ENCODE measurements around the gene ATG9B. TPM values are rescaled to one million over a fixed set of nuclear protein-coding genes. Genes with fewer than 3 reads are reported as not detected.
A peak's percentile ranks its signal among the peaks of the same experiment; 100 is the strongest.

ATG9B gene
- total RNA-seq, 4 donors from 2014 or later, result 0.42 TPM; not detected in 3

DNA sequence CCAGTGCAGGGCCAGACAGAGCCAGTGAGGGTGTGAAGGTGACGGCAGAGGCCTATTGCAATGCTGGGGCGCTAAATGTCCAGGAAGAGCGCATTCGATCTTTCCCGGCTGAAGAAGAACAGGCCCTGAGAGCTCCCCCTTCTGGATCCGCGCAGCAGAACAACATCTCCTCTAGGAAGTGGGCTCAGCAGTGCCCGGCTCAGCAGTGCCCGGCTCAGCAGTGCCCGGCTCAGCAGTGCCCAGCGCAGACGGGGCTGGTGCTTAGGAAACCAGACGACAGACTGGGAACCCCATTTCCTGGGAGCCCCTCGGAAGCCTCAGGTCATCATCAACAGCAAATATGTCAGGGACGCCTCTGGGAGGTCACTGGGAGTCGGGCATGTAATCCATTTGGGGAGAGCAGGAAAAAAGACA lies 38.2 kb downstream of the ATG9B start:
- H3K36me3 ChIP-seq, result no peaks in the 10 kb centered on the region
- peaks cover 0 to 5% (median 0%) of the 10 kb centered on the region in 4 donors for H3K27me3 ChIP-seq
- no peak overlapping the region for H3K4me3 ChIP-seq
- H3K4me1 ChIP-seq, result peaks cover 25 to 34% (median 31%) of the 10 kb centered on the region in 4 donors
- TF ChIP-seq, protein P1, sequence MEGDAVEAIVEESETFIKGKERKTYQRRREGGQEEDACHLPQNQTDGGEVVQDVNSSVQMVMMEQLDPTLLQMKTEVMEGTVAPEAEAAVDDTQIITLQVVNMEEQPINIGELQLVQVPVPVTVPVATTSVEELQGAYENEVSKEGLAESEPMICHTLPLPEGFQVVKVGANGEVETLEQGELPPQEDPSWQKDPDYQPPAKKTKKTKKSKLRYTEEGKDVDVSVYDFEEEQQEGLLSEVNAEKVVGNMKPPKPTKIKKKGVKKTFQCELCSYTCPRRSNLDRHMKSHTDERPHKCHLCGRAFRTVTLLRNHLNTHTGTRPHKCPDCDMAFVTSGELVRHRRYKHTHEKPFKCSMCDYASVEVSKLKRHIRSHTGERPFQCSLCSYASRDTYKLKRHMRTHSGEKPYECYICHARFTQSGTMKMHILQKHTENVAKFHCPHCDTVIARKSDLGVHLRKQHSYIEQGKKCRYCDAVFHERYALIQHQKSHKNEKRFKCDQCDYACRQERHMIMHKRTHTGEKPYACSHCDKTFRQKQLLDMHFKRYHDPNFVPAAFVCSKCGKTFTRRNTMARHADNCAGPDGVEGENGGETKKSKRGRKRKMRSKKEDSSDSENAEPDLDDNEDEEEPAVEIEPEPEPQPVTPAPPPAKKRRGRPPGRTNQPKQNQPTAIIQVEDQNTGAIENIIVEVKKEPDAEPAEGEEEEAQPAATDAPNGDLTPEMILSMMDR (IDR thresholded peaks at IDR 0.05), result peak; percentile 60 to 83 (median 62)
- no peak for TF ChIP-seq POLR2A (IDR thresholded peaks at IDR 0.05; ENCODE audit: low read depth)
- no peak for TF ChIP-seq EP300 (IDR thresholded peaks at IDR 0.05)
- peak in 1 of 2 donors; percentile 16 for TF ChIP-seq POLR2AphosphoS5 (IDR thresholded peaks at IDR 0.05)
- H3K27ac ChIP-seq (replicated peaks in 1 of 4), result no peak overlapping the region
- peaks cover 0 to 10% (median 3%) of the 10 kb centered on the region in 4 donors for H3K9me3 ChIP-seq
- DNase-seq (ENCODE audit: extremely low spot score), result no peak
- 14% methylated on average over 7 of the region's 16 CpGs for WGBS
- intact Hi-C loops (cut with DNase I), result loop anchor here (2.0 to 10.0 kb wide), 2 partner anchors 23 to 211 kb away; no protein-coding TSS in a partner anchor

DNA sequence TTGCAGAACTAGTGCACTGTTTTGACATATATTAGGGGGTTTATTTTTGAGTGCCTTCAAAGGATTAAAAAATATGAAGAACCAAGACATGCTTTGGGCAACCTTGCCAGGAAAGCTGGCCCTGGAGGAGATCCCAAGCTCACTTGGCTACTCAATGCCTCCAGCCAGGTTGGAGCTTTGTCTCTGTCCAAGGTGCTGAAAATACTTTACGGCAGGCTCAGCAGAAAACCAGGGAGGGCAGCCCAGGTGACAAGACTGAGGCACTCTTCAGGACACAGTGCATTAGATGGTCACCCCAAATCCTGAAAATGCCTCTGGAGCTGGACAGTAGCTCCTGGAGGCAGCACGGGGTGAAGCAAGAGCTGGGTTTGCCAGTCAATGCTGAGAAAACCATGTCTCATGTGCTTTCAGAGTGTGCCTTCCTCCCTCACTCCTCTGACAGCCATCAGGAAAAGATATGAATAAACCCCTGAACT lies 40.4 kb downstream of the ATG9B start:
- no peaks in the 10 kb centered on the region for H3K9me3 ChIP-seq
- no peak for TF ChIP-seq EP300 (IDR thresholded peaks at IDR 0.05)
- TF ChIP-seq, protein P1 (IDR thresholded peaks at IDR 0.05), result no peak
- no peak for TF ChIP-seq POLR2AphosphoS5 (IDR thresholded peaks at IDR 0.05)
- TF ChIP-seq POLR2A (IDR thresholded peaks at IDR 0.05; ENCODE audit: low read depth), result no peak
- no peak overlapping the region for H3K4me3 ChIP-seq
- DNase-seq (ENCODE audit: extremely low spot score), result no peak
- intact Hi-C loops (cut with DNase I), result loop anchor here (10.0 kb wide), 1 partner anchor 209 kb away; no protein-coding TSS in a partner anchor
- peaks cover 19 to 37% (median 35%) of the 10 kb centered on the region in 4 donors for H3K4me1 ChIP-seq
- H3K27me3 ChIP-seq, result peaks cover 0 to 10% (median 1%) of the 10 kb centered on the region in 4 donors
- no peak overlapping the region for H3K27ac ChIP-seq (replicated peaks in 1 of 4)
- no peaks in the 10 kb centered on the region for H3K36me3 ChIP-seq
- WGBS, result 0% methylated on average over 2 of the region's 2 CpGs

DNA sequence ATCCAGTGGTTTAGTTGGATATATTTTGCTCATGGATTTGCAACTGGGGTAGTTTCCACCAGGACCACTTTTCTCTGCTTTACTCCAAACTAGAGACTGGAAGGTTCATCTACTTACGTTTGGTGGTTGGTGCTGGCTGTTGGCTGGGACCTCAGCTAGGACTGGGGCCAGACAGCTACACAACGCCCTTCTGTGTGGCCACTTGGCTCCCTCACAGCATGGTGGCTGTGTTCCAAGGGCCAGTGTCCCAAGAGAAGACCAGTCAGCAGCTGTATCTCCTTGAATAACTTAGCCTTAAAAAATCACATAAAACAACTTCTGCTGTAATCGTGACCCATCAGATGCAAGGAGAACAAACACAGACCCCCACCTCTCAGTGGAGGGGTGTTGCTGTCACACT lies 41.9 kb downstream of the ATG9B start:
- Histone ChIP-seq H3K27ac (replicated peaks in 1 of 4) (no peak overlapping the region), H3K36me3 (no peaks in the 10 kb centered on the region), H3K27me3 (peaks cover 0 to 15% (median 2%) of the 10 kb centered on the region in 4 donors), H3K9me3 (no peaks in the 10 kb centered on the region), H3K4me3 (no peak overlapping the region), H3K4me1 (peaks cover 19 to 38% (median 37%) of the 10 kb centered on the region in 4 donors)
- WGBS, result 44% methylated on average over 3 of the region's 3 CpGs
- no peak for DNase-seq (ENCODE audit: extremely low spot score)
- intact Hi-C loops (cut with DNase I), result loop anchor here (10.0 kb wide), 1 partner anchor 208 kb away; no protein-coding TSS in a partner anchor
- no peak for TF ChIP-seq POLR2AphosphoS5 (IDR thresholded peaks at IDR 0.05)
- TF ChIP-seq POLR2A (IDR thresholded peaks at IDR 0.05; ENCODE audit: low read depth), result no peak
- TF ChIP-seq, protein P1 (IDR thresholded peaks at IDR 0.05), result no peak
- no peak for TF ChIP-seq EP300 (IDR thresholded peaks at IDR 0.05)

DNA sequence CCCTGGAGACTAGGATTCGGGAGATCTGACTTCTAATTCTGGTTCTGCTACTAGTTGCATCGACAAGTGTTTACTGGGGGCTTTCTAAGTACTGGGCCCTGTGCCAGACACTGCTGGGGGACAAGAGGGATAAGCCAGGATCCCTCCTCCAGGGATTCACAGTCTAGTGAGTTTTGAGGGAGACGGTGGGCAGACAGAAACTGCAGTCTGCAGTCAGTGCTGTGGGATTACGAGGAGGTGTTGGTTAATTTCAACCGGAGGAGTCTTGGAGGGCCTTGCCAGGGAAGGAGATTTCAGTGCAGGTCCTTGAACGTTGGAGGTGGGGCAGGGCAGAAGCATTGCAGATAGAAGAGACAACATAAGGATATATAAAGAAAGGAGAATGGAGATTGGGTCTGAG lies 42.6 kb downstream of the ATG9B start:
- Histone ChIP-seq H3K27ac (replicated peaks in 1 of 4) (no peak overlapping the region), H3K4me1 (peaks cover 24 to 45% (median 44%) of the 10 kb centered on the region in 4 donors), H3K4me3 (no peak overlapping the region), H3K9me3 (no peaks in the 10 kb centered on the region), H3K27me3 (peaks cover 0 to 21% (median 6%) of the 10 kb centered on the region in 4 donors), H3K36me3 (no peaks in the 10 kb centered on the region)
- TF ChIP-seq POLR2AphosphoS5 (IDR thresholded peaks at IDR 0.05), result no peak
- TF ChIP-seq, protein P1 (IDR thresholded peaks at IDR 0.05), result no peak
- no peak for TF ChIP-seq EP300 (IDR thresholded peaks at IDR 0.05)
- no peak for TF ChIP-seq POLR2A (IDR thresholded peaks at IDR 0.05; ENCODE audit: low read depth)
- intact Hi-C loops (cut with DNase I), result loop anchor here (10.0 kb wide), 1 partner anchor 207 kb away; no protein-coding TSS in a partner anchor
- 71% methylated on average over 5 of the region's 6 CpGs for WGBS
- DNase-seq (ENCODE audit: extremely low spot score), result no peak

All from esophagus muscularis mucosa (tissue), 4 donors.